Measurements from ENCODE around the gene TSSC4.

Gene TSSC4

GRCh38 chr11:2450321-2451041 lies 49.9 kb downstream of the TSSC4 start:
- no peak for DNase-seq

DNA sequence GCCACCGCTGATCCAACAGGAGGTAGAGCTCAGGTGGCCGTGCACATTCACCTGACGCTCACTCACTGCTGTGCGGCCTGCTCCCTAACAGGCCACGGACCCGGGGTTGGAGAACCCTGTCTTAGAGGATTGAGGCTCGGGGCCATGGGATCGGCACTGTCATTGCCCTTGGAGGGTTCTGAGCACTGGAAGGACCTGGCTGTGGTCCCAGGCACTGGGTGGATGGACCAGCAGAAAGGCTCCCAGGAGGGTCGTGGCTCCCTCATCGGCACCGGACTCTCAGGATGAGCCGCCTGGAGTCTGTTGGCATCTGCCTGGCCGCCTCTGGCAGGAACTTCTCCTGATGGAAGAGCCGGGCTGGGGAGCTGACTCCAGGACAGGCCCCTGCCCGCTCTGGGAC lies 50.8 kb downstream of the TSSC4 start:
- DNase-seq = no peak

- DNase-seq = no peak
Measured at GRCh38 chr11:2451916-2452315, 51.4 kb downstream of the TSSC4 start.

DNA sequence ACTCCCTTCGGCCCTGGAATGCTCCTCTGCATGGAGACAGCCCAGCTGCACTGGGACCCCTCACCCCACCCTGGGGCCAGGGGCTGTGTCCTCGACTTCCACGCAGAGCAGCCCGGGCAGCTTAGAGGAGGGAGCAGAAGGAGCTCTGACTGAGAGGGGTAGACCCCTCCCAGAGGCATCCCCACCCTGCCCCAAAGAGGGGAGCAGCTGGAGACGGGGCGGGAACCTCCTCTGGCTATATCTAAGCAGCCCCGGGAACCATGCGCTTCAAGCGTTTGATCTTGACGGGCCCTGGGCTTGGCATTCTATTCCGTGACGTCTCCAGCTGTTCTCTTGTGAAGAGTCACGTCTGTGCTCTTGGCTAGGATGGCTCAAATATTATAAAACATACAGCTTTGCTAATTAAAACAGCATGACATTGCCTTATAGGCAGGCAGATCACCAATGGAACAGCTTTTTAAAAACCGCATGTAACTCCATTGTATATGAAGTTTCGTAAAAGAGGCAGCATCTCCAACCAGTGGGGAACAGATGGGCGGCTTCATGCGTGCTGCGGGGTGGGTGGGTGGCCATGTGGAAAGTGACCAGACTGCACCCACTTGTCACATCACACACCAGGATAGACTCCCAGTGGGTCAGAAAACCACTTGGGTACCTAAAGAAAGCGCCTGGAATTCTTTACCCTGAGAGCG lies 51.9 kb downstream of the TSSC4 start:
- DNase-seq = no peak

GRCh38 chr11:2453436-2453835 lies 52.9 kb downstream of the TSSC4 start:
- DNase-seq = no peak
